Activated CD8-positive, alpha-beta memory T cell treated with anti-CD3 and anti-CD28 coated beads for 4 hours (primary cell): Measurements from ENCODE around the gene ADRB1.

Experiments
- DNase-seq, 2 donors: peaks; one replicate each; pipeline ENCODE4 v3.0.0-alpha.2; 2020; ENCODE audit warnings: low read depth in 2 of 2

ADRB1 gene

DNA sequence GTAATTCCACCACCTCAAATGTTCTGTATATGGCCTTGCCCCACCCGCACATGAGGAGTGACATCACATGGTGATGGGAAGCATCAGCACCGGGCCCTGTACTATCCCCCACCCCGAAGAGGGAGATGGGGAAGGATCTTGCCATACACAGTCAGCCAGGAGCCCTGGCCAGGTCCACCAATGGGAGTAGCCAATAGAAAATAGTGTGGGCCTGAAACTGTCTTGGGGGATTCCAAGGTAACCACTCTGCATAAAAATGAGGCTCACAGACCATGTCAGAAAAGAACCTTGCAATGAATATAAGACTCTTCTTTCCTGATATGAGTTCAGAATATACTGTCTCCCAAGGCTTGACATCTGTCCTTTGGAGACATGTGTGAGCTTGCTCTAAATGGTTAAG is 51.1 kb downstream of the ADRB1 start:
- DNase-seq: no peak

DNA sequence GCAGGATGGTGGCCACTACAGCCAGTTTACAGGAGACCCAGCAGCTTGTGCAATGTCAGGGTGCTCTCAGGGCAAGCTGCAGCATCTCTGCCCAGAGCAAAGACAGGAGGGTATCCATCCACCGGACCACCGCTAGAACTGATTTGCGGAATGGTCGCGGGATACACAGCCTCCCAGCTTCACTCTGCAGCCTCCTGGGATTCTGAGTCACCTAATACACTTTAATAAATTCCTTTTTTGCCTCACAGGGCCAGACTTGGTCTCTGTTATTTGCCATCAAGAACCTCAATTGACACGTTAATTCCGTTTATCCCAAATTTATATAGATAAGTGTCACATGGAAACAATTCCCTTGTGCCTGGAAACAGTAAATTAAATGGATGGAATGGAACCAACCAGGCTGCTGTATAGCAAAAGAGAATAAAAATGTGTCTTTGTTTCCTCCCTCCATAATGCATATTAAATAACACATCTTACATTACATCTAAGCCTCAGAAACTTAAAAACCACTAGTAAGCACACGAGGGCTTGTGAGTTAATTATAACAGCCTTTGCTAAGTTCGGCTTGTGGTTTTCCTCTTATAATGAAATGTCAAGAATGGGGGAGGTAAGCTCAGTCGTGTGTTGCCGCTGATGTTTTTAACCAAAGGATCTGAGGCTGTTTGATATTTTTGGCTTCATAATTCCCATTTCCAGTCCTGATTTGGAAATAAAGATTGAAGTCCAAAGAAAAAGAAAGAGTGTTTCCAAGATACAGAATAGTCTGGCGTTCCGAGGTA is 52.1 kb downstream of the ADRB1 start:
- DNase-seq: no peak
